NCI-H187 (cell line): Measurements from ENCODE around the gene SYTL4.

Source experiments
- DNase-seq, 2 experiments: peaks; one replicate each; lab custom pipeline; 2025; lab: John Stamatoyannopoulos, UW

Gene SYTL4

DNA sequence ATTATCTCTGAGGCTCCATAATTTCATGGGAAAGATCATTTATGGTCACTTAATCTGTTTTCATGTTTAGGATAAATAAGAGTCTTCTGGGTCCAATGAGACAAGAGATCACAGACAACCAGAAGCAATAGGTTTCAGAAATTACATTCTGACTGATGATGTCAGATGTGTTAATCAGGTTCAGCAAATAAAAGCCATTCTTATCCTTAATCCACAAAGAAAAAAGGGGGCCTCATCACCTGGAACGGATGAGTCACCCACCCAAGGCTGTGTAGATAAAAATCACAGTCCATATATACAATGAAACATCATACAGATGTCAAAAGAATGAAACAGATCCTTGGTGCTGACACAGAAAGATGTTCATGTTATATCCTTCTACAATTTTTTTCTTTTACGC, 36.6 kb downstream of the SYTL4 start:
- DNase-seq, result no peak

- no peak for DNase-seq
Observed at GRCh38 chrX:100687546-100687945, 44.4 kb downstream of the SYTL4 start.

GRCh38 chrX:100687128-100687527, 44.8 kb downstream of the SYTL4 start:
- DNase-seq, result no peak

GRCh38 chrX:100685997-100686305, 46.0 kb downstream of the SYTL4 start:
- no peak for DNase-seq

DNA sequence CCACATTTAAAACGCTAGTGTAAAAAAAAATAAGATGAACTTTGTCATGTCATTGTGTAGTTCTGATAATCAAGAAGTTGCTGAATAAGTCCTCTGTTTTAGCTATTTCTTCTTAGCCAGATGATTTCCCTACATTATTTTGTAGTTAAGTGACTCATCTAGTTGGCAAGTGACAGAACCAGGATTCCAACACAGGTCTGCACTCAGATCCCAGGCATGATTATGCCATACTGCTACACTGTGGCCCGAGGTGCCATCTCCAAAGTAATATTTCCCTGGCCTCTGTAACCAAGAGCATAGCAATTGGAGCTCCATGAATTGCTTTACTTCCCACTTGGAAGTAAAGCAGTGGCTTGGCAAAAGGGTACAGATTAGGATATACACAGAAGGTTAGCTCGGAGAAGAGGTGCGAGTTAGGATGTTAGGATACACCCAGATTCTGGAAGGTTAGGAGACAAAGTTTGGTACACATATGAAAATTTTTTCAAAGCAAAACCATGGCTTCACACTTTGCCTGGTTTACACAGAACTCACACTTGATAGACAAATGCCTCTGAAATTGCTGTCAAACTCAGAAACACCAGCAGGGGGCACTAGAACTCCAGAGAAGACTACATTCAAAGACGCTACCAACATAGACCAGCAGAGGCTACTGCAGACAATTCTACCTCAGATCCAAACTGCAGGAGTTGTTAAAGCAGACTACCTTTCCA, 46.5 kb downstream of the SYTL4 start:
- DNase-seq, result peak; percentile 10 to 32

GRCh38 chrX:100682939-100683338, 49.0 kb downstream of the SYTL4 start:
- no peak for DNase-seq

GRCh38 chrX:100681599-100681998, 50.3 kb downstream of the SYTL4 start:
- no peak for DNase-seq

DNA sequence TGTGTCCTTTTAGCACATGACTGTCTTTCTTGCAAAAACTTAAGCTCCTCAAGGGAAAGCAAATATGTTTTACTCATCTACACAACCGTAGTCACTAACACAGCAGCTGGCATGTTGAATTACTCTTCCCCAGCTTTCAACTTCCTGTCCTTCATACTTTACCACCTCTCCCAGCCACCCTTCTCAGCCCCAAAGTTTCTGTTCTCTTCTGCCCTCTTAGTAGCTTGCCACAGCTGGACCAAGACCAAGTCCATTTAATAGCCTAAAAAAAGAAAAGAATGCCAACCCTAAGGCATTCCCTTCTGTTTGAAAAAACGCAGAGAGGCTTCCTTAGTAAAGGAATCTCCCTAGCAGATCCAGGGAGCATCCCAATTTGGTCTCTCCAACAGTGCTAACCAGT, 51.2 kb downstream of the SYTL4 start:
- DNase-seq, result no peak

DNA sequence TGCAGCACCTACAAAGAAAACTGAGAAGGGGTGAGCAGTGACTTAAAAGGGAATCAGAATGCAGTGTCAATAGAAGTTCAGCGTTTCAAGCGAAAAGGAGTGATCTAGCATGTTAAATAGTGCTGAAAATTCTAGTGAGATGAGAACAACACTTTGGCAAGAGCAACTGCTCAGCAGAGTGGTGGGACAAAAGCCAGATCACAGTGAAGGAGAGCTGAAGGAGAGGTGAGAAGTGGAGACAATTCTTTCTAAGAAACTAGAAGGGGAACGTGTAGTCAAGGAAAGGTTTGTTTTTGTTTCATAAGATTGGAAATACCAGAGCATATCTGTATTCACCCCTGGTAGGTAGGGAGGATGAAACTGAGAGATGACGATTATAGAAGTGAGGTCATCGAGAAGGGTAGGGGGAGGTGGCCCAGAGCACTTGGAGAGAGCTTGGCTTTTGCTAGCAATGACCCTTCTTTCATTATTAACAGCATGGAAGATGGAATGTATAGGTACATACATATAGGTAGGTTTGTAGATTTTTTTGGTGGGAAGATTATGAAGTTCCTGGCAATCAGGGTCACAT, 54.2 kb downstream of the SYTL4 start:
- DNase-seq, result no peak

- DNase-seq, result no peak
Observed at GRCh38 chrX:100674705-100675104, 57.2 kb downstream of the SYTL4 start.

- DNase-seq, result no peak
Observed at GRCh38 chrX:100673397-100673953, 58.4 kb downstream of the SYTL4 start.

DNA sequence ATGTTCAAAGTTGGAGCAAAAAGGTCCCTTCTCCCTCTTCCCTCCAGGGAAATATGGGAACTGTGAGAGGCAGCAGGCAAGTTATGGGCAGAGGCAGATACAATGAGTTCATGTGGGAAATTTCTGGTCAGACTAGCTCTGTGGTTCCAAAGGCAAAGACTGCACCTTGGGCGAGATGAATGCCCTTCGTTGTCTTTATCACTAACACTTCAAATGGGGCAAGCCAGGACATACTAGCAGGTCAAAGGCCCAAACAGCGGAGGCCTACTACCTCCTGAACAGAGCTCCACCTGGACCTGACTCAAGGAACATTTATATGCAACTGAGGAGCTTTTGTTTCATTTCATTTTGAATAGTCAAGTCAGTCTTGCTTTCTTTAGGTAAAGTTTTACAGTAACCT, 59.0 kb downstream of the SYTL4 start:
- DNase-seq, result no peak

DNA sequence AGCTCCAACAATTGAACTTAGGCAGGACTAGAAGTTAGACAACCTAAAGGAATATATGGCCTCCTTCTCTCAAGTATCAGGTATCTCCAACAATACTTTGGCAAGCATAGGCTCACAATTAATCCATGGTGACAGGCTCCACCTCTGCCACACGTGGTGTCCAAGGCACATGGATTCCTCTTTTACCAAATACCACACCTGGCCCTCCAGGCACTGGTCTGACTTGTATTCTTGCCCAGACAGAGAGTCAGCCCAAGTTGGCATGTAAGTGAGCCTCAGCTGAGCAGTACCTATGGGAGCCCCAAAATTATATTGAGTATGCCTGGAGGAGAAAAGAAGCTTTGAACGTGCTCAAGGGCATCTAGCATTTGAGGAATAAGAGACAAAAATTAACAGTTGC, 68.3 kb downstream of the SYTL4 start:
- no peak for DNase-seq

- DNase-seq, result no peak
Observed at GRCh38 chrX:100662796-100663195, 69.1 kb downstream of the SYTL4 start.

DNA sequence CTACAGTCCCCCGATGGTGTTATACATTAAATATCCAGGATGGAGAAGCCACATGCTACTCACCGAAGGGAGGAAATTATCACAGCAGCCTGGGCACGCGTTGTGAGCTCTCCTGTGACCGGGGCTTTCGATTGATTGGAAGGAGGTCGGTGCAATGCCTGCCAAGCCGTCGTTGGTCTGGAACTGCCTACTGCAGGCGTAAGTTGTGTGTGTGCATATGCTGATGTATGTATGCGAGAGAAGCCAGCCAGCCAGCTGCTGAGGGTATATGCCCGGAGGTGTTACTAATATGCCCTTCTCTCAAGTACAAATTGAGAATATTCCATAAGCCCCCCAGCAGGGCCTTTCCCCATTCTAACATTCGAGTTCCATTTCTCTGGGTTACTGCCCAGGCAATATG, 69.8 kb downstream of the SYTL4 start:
- no peak for DNase-seq

- DNase-seq, result no peak
Observed at GRCh38 chrX:100659431-100660137, 72.3 kb downstream of the SYTL4 start.

- no peak for DNase-seq
Observed at GRCh38 chrX:100658941-100659381, 73.0 kb downstream of the SYTL4 start.

- no peak for DNase-seq
Observed at GRCh38 chrX:100654261-100654660, 77.7 kb downstream of the SYTL4 start.

DNA sequence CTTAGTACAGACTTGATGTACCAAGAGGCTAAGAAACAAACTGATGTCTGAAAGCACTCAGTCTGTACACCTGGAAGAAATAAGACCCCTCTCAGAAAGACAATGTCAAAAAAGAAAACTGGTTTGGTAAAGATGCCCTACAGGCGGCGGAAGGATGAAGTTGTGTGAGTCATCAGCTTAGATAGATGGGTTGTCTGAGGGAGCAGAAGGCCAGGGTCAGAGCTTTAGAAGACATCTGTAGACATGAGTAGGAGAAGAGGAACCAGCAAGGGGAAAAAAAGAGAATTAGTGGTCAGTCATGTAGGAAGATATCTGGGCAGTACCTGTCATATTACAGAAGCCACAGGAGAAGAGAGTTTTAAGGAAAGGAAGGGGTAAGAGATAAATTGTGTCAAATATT, 79.7 kb downstream of the SYTL4 start:
- DNase-seq, result no peak

- no peak for DNase-seq
Observed at GRCh38 chrX:100650841-100651240, 81.1 kb downstream of the SYTL4 start.

GRCh38 chrX:100649550-100650356, 82.2 kb downstream of the SYTL4 start:
- DNase-seq, result no peak
